ENCODE results near the gene FUT1.

The FUT1 gene

GRCh38 chr19:48745208-48745995 is 7.0 kb downstream of the FUT1 start:
- Histone ChIP-seq H3K27ac (no peak overlapping the region), H3K4me3 (no peak overlapping the region)

GRCh38 chr19:48742096-48742495 is 10.3 kb downstream of the FUT1 start:
- Histone ChIP-seq H3K4me3 (no peak overlapping the region), H3K27ac (peak overlapping the region in 8 of 21 experiments; percentile 18 to 86 (median 68))

- peak overlapping the region in 18 of 21 experiments; percentile 34 to 86 (median 66) for H3K27ac ChIP-seq
- peak overlapping the region in 1 of 7 experiments; percentile 11 for H3K4me3 ChIP-seq
Measured at GRCh38 chr19:48741129-48741999, 11.1 kb downstream of the FUT1 start.

GRCh38 chr19:48740164-48740972 is 12.1 kb downstream of the FUT1 start, which contains the start of gene RASIP1:
Gene RASIP1, minus strand, starts transcription at chr19:48740610. Its CDS starts 328 bp downstream, at chr19:48740282.
- peak within 1 kb of the TSS; percentile 17 to 86 (median 74) for H3K27ac ChIP-seq
- H3K4me3 ChIP-seq = peak within 1 kb of the TSS; percentile 31 to 61 (median 50)

GRCh38 chr19:48739404-48740163 is 12.9 kb downstream of the FUT1 start:
- H3K27ac ChIP-seq = peak overlapping the region; percentile 17 to 86 (median 74)
- H3K4me3 ChIP-seq = peak overlapping the region; percentile 31 to 61 (median 50)

GRCh38 chr19:48738557-48739403 is 13.7 kb downstream of the FUT1 start:
- H3K4me3 ChIP-seq = peak overlapping the region; percentile 31 to 61 (median 50)
- H3K27ac ChIP-seq = peak overlapping the region; percentile 17 to 86 (median 74)

GRCh38 chr19:48737360-48737998 is 15.0 kb downstream of the FUT1 start:
- no peak overlapping the region for H3K4me3 ChIP-seq
- no peak overlapping the region for H3K27ac ChIP-seq

GRCh38 chr19:48735031-48735615 is 17.3 kb downstream of the FUT1 start:
- Histone ChIP-seq H3K4me3 (peak overlapping the region in 4 of 7 experiments; percentile 10 to 28 (median 19)), H3K27ac (peak overlapping the region in 2 of 21 experiments; percentile 4 to 14)

GRCh38 chr19:48734625-48735024 is 17.8 kb downstream of the FUT1 start:
- no peak overlapping the region for H3K27ac ChIP-seq
- H3K4me3 ChIP-seq = no peak overlapping the region

- H3K4me3 ChIP-seq = no peak overlapping the region
- no peak overlapping the region for H3K27ac ChIP-seq
Measured at GRCh38 chr19:48731452-48731851, 21.0 kb downstream of the FUT1 start.

GRCh38 chr19:48728911-48729664 is 23.4 kb downstream of the FUT1 start:
- Histone ChIP-seq H3K4me3 (peak overlapping the region; percentile 14 to 46 (median 31)), H3K27ac (peak overlapping the region in 16 of 21 experiments; percentile 22 to 77 (median 52))

- Histone ChIP-seq H3K4me3 (no peak overlapping the region), H3K27ac (peak overlapping the region in 7 of 21 experiments; percentile 41 to 79 (median 58))
Measured at GRCh38 chr19:48726556-48726955, 25.9 kb downstream of the FUT1 start.

- peak overlapping the region in 18 of 21 experiments; percentile 6 to 83 (median 64) for H3K27ac ChIP-seq
- H3K4me3 ChIP-seq = no peak overlapping the region
Measured at GRCh38 chr19:48724796-48725753, 27.4 kb downstream of the FUT1 start.

GRCh38 chr19:48722196-48722708 is 30.2 kb downstream of the FUT1 start:
- Histone ChIP-seq H3K4me3 (no peak overlapping the region), H3K27ac (no peak overlapping the region)

All from skin epidermis (tissue), 12 donors.